HAP-1 (cell line): ENCODE results near the gene DBNDD2.

Source experiments
- DNase-seq, 2 experiments: peaks; one replicate each; pipeline ENCODE4 v3.0.0-alpha.2; 2016 to 2020; ENCODE audit warnings: low spot score in 2 of 2
- H3K27me3 ChIP-seq: fragments of 250-450 bp; sonication (Bioruptor Pico); 2 replicates; pipeline ENCODE4 v1.5.1; 2020; ENCODE audit warnings: low read depth, mild to moderate bottlenecking, moderate library complexity
- H3K36me3 ChIP-seq: fragments of 250-450 bp; sonication (Bioruptor Pico); replicated peaks from 2 replicates; pipeline ENCODE4 v1.5.1; 2020; ENCODE audit warnings: mild to moderate bottlenecking
- H3K4me1 ChIP-seq: fragments of 250-450 bp; sonication (Bioruptor Pico); 2 replicates; pipeline ENCODE4 v1.5.1; 2020; ENCODE audit warnings: mild to moderate bottlenecking
- H3K4me3 ChIP-seq: fragments of 250-450 bp; sonication (Bioruptor Pico); 2 replicates; pipeline ENCODE4 v1.5.1; 2020; ENCODE audit warnings: mild to moderate bottlenecking, moderate library complexity
- H3K9me3 ChIP-seq: fragments of 250-450 bp; sonication (Bioruptor Pico); 2 replicates; pipeline ENCODE4 v1.5.1; 2020; ENCODE audit warnings: mild to moderate bottlenecking, moderate library complexity
- in situ Hi-C: fragments of 300-500 bp; cut with MboI; formaldehyde crosslinking; loops from 3 replicates; pipeline ENCODE4 v1.14.3; 2020; ENCODE audit warnings: low sequenced_read_pairs, inconsistent platforms, mixed read lengths

DBNDD2 gene

GRCh38 chr20:45436732-45437485 lies 28.8 kb downstream of the DBNDD2 start:
- no peaks in the 10 kb centered on the region for H3K9me3 ChIP-seq
- in situ Hi-C loops = loop anchor here (5.0 to 10.0 kb wide), 2 partner anchors 65 to 122 kb away; no protein-coding TSS in a partner anchor
- peak; percentile 68 to 93 for DNase-seq
- peaks cover 6% of the 10 kb centered on the region; the same call in 1 of the 2 replicates for H3K4me1 ChIP-seq
- H3K27me3 ChIP-seq = no peaks in the 10 kb centered on the region; the same call in 1 of the 2 replicates
- H3K4me3 ChIP-seq = peak overlapping the region; percentile 39
- H3K36me3 ChIP-seq = 0 out of 2 replicates have a peak, but pooled peaks cover 2% of the 10 kb centered on the region

- no peak for DNase-seq
- no peaks in the 10 kb centered on the region for H3K9me3 ChIP-seq
- peaks cover 6% of the 10 kb centered on the region; the same call in 1 of the 2 replicates for H3K4me1 ChIP-seq
- H3K36me3 ChIP-seq = no peaks in the 10 kb centered on the region
- H3K4me3 ChIP-seq = no peak overlapping the region
- in situ Hi-C loops = no loop called here
- no peaks in the 10 kb centered on the region; the same call in 1 of the 2 replicates for H3K27me3 ChIP-seq
These were observed 32.3 kb downstream of the DBNDD2 start for GRCh38 chr20:45440424-45440823.

GRCh38 chr20:45440891-45441685 lies 33.0 kb downstream of the DBNDD2 start:
- H3K9me3 ChIP-seq = no peaks in the 10 kb centered on the region
- in situ Hi-C loops = no loop called here
- no peaks in the 10 kb centered on the region; the same call in 1 of the 2 replicates for H3K27me3 ChIP-seq
- no peaks in the 10 kb centered on the region for H3K36me3 ChIP-seq
- H3K4me1 ChIP-seq = peaks cover 6% of the 10 kb centered on the region; the same call in 1 of the 2 replicates
- H3K4me3 ChIP-seq = no peak overlapping the region
- DNase-seq = no peak

GRCh38 chr20:45441746-45442145 lies 33.7 kb downstream of the DBNDD2 start:
- Histone ChIP-seq H3K27me3 (no peaks in the 10 kb centered on the region; the same call in 1 of the 2 replicates), H3K4me3 (no peak overlapping the region), H3K4me1 (peaks cover 3% of the 10 kb centered on the region; the same call in 1 of the 2 replicates), H3K36me3 (no peaks in the 10 kb centered on the region), H3K9me3 (no peaks in the 10 kb centered on the region)
- no peak for DNase-seq
- in situ Hi-C loops = no loop called here

GRCh38 chr20:45444050-45444449 lies 36.0 kb downstream of the DBNDD2 start:
- Histone ChIP-seq H3K36me3 (no peaks in the 10 kb centered on the region), H3K9me3 (no peaks in the 10 kb centered on the region), H3K4me3 (no peak overlapping the region), H3K4me1 (peaks cover 3% of the 10 kb centered on the region; the same call in 1 of the 2 replicates), H3K27me3 (no peaks in the 10 kb centered on the region; the same call in 1 of the 2 replicates)
- in situ Hi-C loops = no loop called here
- no peak for DNase-seq

- no peaks in the 10 kb centered on the region for H3K9me3 ChIP-seq
- H3K4me3 ChIP-seq = no peak overlapping the region
- H3K4me1 ChIP-seq = peaks cover 2% of the 10 kb centered on the region; the same call in 1 of the 2 replicates
- H3K27me3 ChIP-seq = no peaks in the 10 kb centered on the region; the same call in 1 of the 2 replicates
- in situ Hi-C loops = no loop called here
- peak; percentile 42 to 82 for DNase-seq
- no peaks in the 10 kb centered on the region for H3K36me3 ChIP-seq
These were observed 37.9 kb downstream of the DBNDD2 start for GRCh38 chr20:45445805-45446562.

- in situ Hi-C loops = no loop called here
- no peaks in the 10 kb centered on the region for H3K4me1 ChIP-seq
- no peaks in the 10 kb centered on the region for H3K27me3 ChIP-seq
- H3K4me3 ChIP-seq = no peak overlapping the region
- H3K36me3 ChIP-seq = no peaks in the 10 kb centered on the region
- DNase-seq = no peak
- H3K9me3 ChIP-seq = no peaks in the 10 kb centered on the region
These were observed 40.2 kb downstream of the DBNDD2 start for GRCh38 chr20:45448270-45448669.

GRCh38 chr20:45449528-45449927 lies 41.4 kb downstream of the DBNDD2 start:
- in situ Hi-C loops = no loop called here
- Histone ChIP-seq H3K27me3 (no peaks in the 10 kb centered on the region), H3K36me3 (no peaks in the 10 kb centered on the region), H3K4me3 (no peak overlapping the region), H3K4me1 (no peaks in the 10 kb centered on the region), H3K9me3 (no peaks in the 10 kb centered on the region)
- DNase-seq = no peak

GRCh38 chr20:45450097-45450818 lies 42.2 kb downstream of the DBNDD2 start:
- no peaks in the 10 kb centered on the region for H3K36me3 ChIP-seq
- no peaks in the 10 kb centered on the region for H3K4me1 ChIP-seq
- DNase-seq = peak; percentile 16 to 33
- H3K4me3 ChIP-seq = no peak overlapping the region
- H3K9me3 ChIP-seq = no peaks in the 10 kb centered on the region
- in situ Hi-C loops = loop anchor here (10.0 kb wide), 1 partner anchor 325 kb away; no protein-coding TSS in a partner anchor
- no peaks in the 10 kb centered on the region for H3K27me3 ChIP-seq

- Histone ChIP-seq H3K4me3 (no peak overlapping the region), H3K9me3 (no peaks in the 10 kb centered on the region), H3K4me1 (no peaks in the 10 kb centered on the region), H3K27me3 (no peaks in the 10 kb centered on the region), H3K36me3 (no peaks in the 10 kb centered on the region)
- DNase-seq = no peak
- in situ Hi-C loops = loop anchor here (10.0 kb wide), 1 partner anchor 323 kb away; no protein-coding TSS in a partner anchor
These were observed 44.1 kb downstream of the DBNDD2 start for GRCh38 chr20:45452238-45452637.

- in situ Hi-C loops = loop anchor here (10.0 kb wide), 1 partner anchor 322 kb away; no protein-coding TSS in a partner anchor
- no peak overlapping the region for H3K4me3 ChIP-seq
- DNase-seq = no peak
- H3K36me3 ChIP-seq = no peaks in the 10 kb centered on the region
- no peaks in the 10 kb centered on the region for H3K9me3 ChIP-seq
- H3K27me3 ChIP-seq = no peaks in the 10 kb centered on the region
- H3K4me1 ChIP-seq = no peaks in the 10 kb centered on the region
These were observed 44.9 kb downstream of the DBNDD2 start for GRCh38 chr20:45452772-45453691.

GRCh38 chr20:45456632-45457031 lies 48.5 kb downstream of the DBNDD2 start:
- H3K4me1 ChIP-seq = no peaks in the 10 kb centered on the region
- DNase-seq = peak; percentile 28 to 65
- peaks cover 6% of the 10 kb centered on the region; the same call in 1 of the 2 replicates for H3K27me3 ChIP-seq
- H3K36me3 ChIP-seq = no peaks in the 10 kb centered on the region
- no peaks in the 10 kb centered on the region for H3K9me3 ChIP-seq
- in situ Hi-C loops = loop anchor here (10.0 kb wide), 1 partner anchor 318 kb away; no protein-coding TSS in a partner anchor
- no peak overlapping the region for H3K4me3 ChIP-seq
